ENCODE data around the gene PREP.

PREP gene

GRCh38 chr6:105259913-105260889 is 142.7 kb downstream of the PREP start:
- Histone ChIP-seq H3K36me3 (ENCODE audit: control insufficient read depth in 4 of 4, insufficient read depth in 4 of 4, low read length in 3 of 4) (no peaks in the 10 kb centered on the region), H3K27ac (ENCODE audit: insufficient read depth in 1 of 2, low read depth in 1 of 2, low read length in 2 of 2, poor library complexity in 1 of 2, severe bottlenecking in 2 of 2) (no peak overlapping the region), H3K27me3 (replicated peaks in 2 of 5; ENCODE audit: control insufficient read depth in 4 of 5, insufficient read depth in 5 of 5, low read length in 4 of 5) (no peaks in the 10 kb centered on the region), H3K4me1 (ENCODE audit: control extremely low read depth in 1 of 4, control insufficient read depth in 4 of 4, insufficient read depth in 4 of 4, low read length in 3 of 4) (no peaks in the 10 kb centered on the region), H3K9me3 (ENCODE audit: control extremely low read depth in 1 of 5, control insufficient read depth in 4 of 5, insufficient read depth in 2 of 5, low read depth in 1 of 5, low read length in 4 of 5) (no peaks in the 10 kb centered on the region), H3K4me3 (ENCODE audit: control insufficient read depth in 1 of 7, extremely low read depth in 1 of 7, insufficient read depth in 4 of 7, low read depth in 2 of 7, low read length in 6 of 7) (no peak overlapping the region)
- 95% methylated on average over 8 of the region's 13 CpGs for WGBS (ENCODE audit: insufficient coverage)
- POLR2A ChIA-PET, result no interaction called here
- CTCF ChIA-PET, result no interaction called here
- no peak for DNase-seq

GRCh38 chr6:105258816-105259215 is 144.1 kb downstream of the PREP start:
- H3K9me3 ChIP-seq (ENCODE audit: control extremely low read depth in 1 of 5, control insufficient read depth in 4 of 5, insufficient read depth in 2 of 5, low read depth in 1 of 5, low read length in 4 of 5), result no peaks in the 10 kb centered on the region
- CTCF ChIA-PET, result no interaction called here
- H3K36me3 ChIP-seq (ENCODE audit: control insufficient read depth in 4 of 4, insufficient read depth in 4 of 4, low read length in 3 of 4), result no peaks in the 10 kb centered on the region
- H3K27ac ChIP-seq (ENCODE audit: insufficient read depth in 1 of 2, low read depth in 1 of 2, low read length in 2 of 2, poor library complexity in 1 of 2, severe bottlenecking in 2 of 2), result no peak overlapping the region
- DNase-seq, result no peak
- H3K27me3 ChIP-seq (replicated peaks in 2 of 5; ENCODE audit: control insufficient read depth in 4 of 5, insufficient read depth in 5 of 5, low read length in 4 of 5), result no peaks in the 10 kb centered on the region
- H3K4me1 ChIP-seq (ENCODE audit: control extremely low read depth in 1 of 4, control insufficient read depth in 4 of 4, insufficient read depth in 4 of 4, low read length in 3 of 4), result no peaks in the 10 kb centered on the region
- no peak overlapping the region for H3K4me3 ChIP-seq (ENCODE audit: control insufficient read depth in 1 of 7, extremely low read depth in 1 of 7, insufficient read depth in 4 of 7, low read depth in 2 of 7, low read length in 6 of 7)
- POLR2A ChIA-PET, result no interaction called here
- 95% methylated on average over 4 of the region's 5 CpGs for WGBS (ENCODE audit: insufficient coverage)

GRCh38 chr6:105257340-105257739 is 145.5 kb downstream of the PREP start:
- DNase-seq, result no peak
- Histone ChIP-seq H3K27ac (ENCODE audit: insufficient read depth in 1 of 2, low read depth in 1 of 2, low read length in 2 of 2, poor library complexity in 1 of 2, severe bottlenecking in 2 of 2) (no peak overlapping the region), H3K4me3 (ENCODE audit: control insufficient read depth in 1 of 7, extremely low read depth in 1 of 7, insufficient read depth in 4 of 7, low read depth in 2 of 7, low read length in 6 of 7) (no peak overlapping the region), H3K36me3 (ENCODE audit: control insufficient read depth in 4 of 4, insufficient read depth in 4 of 4, low read length in 3 of 4) (no peaks in the 10 kb centered on the region), H3K27me3 (replicated peaks in 2 of 5; ENCODE audit: control insufficient read depth in 4 of 5, insufficient read depth in 5 of 5, low read length in 4 of 5) (no peaks in the 10 kb centered on the region), H3K4me1 (ENCODE audit: control extremely low read depth in 1 of 4, control insufficient read depth in 4 of 4, insufficient read depth in 4 of 4, low read length in 3 of 4) (no peaks in the 10 kb centered on the region), H3K9me3 (ENCODE audit: control extremely low read depth in 1 of 5, control insufficient read depth in 4 of 5, insufficient read depth in 2 of 5, low read depth in 1 of 5, low read length in 4 of 5) (no peaks in the 10 kb centered on the region)
- ChIA-PET POLR2A (no interaction called here), CTCF (interaction anchor here (0.6 kb wide), 1 partner anchor 1182 kb away, joined by 4 read pairs; no protein-coding TSS in a partner anchor)

GRCh38 chr6:105256619-105257018 is 146.3 kb downstream of the PREP start:
- no peaks in the 10 kb centered on the region for H3K36me3 ChIP-seq (ENCODE audit: control insufficient read depth in 4 of 4, insufficient read depth in 4 of 4, low read length in 3 of 4)
- no peak overlapping the region for H3K27ac ChIP-seq (ENCODE audit: insufficient read depth in 1 of 2, low read depth in 1 of 2, low read length in 2 of 2, poor library complexity in 1 of 2, severe bottlenecking in 2 of 2)
- CTCF ChIA-PET, result no interaction called here
- no peak for DNase-seq
- no peaks in the 10 kb centered on the region for H3K9me3 ChIP-seq (ENCODE audit: control extremely low read depth in 1 of 5, control insufficient read depth in 4 of 5, insufficient read depth in 2 of 5, low read depth in 1 of 5, low read length in 4 of 5)
- no peak overlapping the region for H3K4me3 ChIP-seq (ENCODE audit: control insufficient read depth in 1 of 7, extremely low read depth in 1 of 7, insufficient read depth in 4 of 7, low read depth in 2 of 7, low read length in 6 of 7)
- POLR2A ChIA-PET, result no interaction called here
- H3K4me1 ChIP-seq (ENCODE audit: control extremely low read depth in 1 of 4, control insufficient read depth in 4 of 4, insufficient read depth in 4 of 4, low read length in 3 of 4), result no peaks in the 10 kb centered on the region
- H3K27me3 ChIP-seq (replicated peaks in 2 of 5; ENCODE audit: control insufficient read depth in 4 of 5, insufficient read depth in 5 of 5, low read length in 4 of 5), result no peaks in the 10 kb centered on the region

- H3K4me1 ChIP-seq (ENCODE audit: control extremely low read depth in 1 of 4, control insufficient read depth in 4 of 4, insufficient read depth in 4 of 4, low read length in 3 of 4), result no peaks in the 10 kb centered on the region
- POLR2A ChIA-PET, result no interaction called here
- H3K27me3 ChIP-seq (replicated peaks in 2 of 5; ENCODE audit: control insufficient read depth in 4 of 5, insufficient read depth in 5 of 5, low read length in 4 of 5), result peaks cover 0 to 2% (median 0%) of the 10 kb centered on the region in 5 experiments
- WGBS (ENCODE audit: insufficient coverage), result 98% methylated on average over 5 of the region's 6 CpGs
- CTCF ChIA-PET, result no interaction called here
- no peaks in the 10 kb centered on the region for H3K36me3 ChIP-seq (ENCODE audit: control insufficient read depth in 4 of 4, insufficient read depth in 4 of 4, low read length in 3 of 4)
- no peak for DNase-seq
- H3K9me3 ChIP-seq (ENCODE audit: control extremely low read depth in 1 of 5, control insufficient read depth in 4 of 5, insufficient read depth in 2 of 5, low read depth in 1 of 5, low read length in 4 of 5), result no peaks in the 10 kb centered on the region
- H3K27ac ChIP-seq (ENCODE audit: insufficient read depth in 1 of 2, low read depth in 1 of 2, low read length in 2 of 2, poor library complexity in 1 of 2, severe bottlenecking in 2 of 2), result no peak overlapping the region
- H3K4me3 ChIP-seq (ENCODE audit: control insufficient read depth in 1 of 7, extremely low read depth in 1 of 7, insufficient read depth in 4 of 7, low read depth in 2 of 7, low read length in 6 of 7), result no peak overlapping the region
Observed at GRCh38 chr6:105253787-105254186, 149.1 kb downstream of the PREP start.

- Histone ChIP-seq H3K4me1 (ENCODE audit: control extremely low read depth in 1 of 4, control insufficient read depth in 4 of 4, insufficient read depth in 4 of 4, low read length in 3 of 4) (no peaks in the 10 kb centered on the region), H3K4me3 (ENCODE audit: control insufficient read depth in 1 of 7, extremely low read depth in 1 of 7, insufficient read depth in 4 of 7, low read depth in 2 of 7, low read length in 6 of 7) (no peak overlapping the region), H3K27ac (ENCODE audit: insufficient read depth in 1 of 2, low read depth in 1 of 2, low read length in 2 of 2, poor library complexity in 1 of 2, severe bottlenecking in 2 of 2) (no peak overlapping the region), H3K36me3 (ENCODE audit: control insufficient read depth in 4 of 4, insufficient read depth in 4 of 4, low read length in 3 of 4) (no peaks in the 10 kb centered on the region), H3K9me3 (ENCODE audit: control extremely low read depth in 1 of 5, control insufficient read depth in 4 of 5, insufficient read depth in 2 of 5, low read depth in 1 of 5, low read length in 4 of 5) (no peaks in the 10 kb centered on the region), H3K27me3 (replicated peaks in 2 of 5; ENCODE audit: control insufficient read depth in 4 of 5, insufficient read depth in 5 of 5, low read length in 4 of 5) (peaks cover 0 to 2% (median 0%) of the 10 kb centered on the region in 5 experiments)
- DNase-seq, result no peak
- WGBS (ENCODE audit: insufficient coverage), result 100% methylated on average over 2 of the region's 2 CpGs
- ChIA-PET CTCF (no interaction called here), POLR2A (no interaction called here)
Observed at GRCh38 chr6:105251689-105252088, 151.2 kb downstream of the PREP start.

GRCh38 chr6:105250533-105250932 is 152.3 kb downstream of the PREP start:
- H3K27ac ChIP-seq (ENCODE audit: insufficient read depth in 1 of 2, low read depth in 1 of 2, low read length in 2 of 2, poor library complexity in 1 of 2, severe bottlenecking in 2 of 2), result no peak overlapping the region
- ChIA-PET CTCF (no interaction called here), POLR2A (no interaction called here)
- H3K36me3 ChIP-seq (ENCODE audit: control insufficient read depth in 4 of 4, insufficient read depth in 4 of 4, low read length in 3 of 4), result no peaks in the 10 kb centered on the region
- no peaks in the 10 kb centered on the region for H3K9me3 ChIP-seq (ENCODE audit: control extremely low read depth in 1 of 5, control insufficient read depth in 4 of 5, insufficient read depth in 2 of 5, low read depth in 1 of 5, low read length in 4 of 5)
- peaks cover 0 to 2% (median 0%) of the 10 kb centered on the region in 5 experiments for H3K27me3 ChIP-seq (replicated peaks in 2 of 5; ENCODE audit: control insufficient read depth in 4 of 5, insufficient read depth in 5 of 5, low read length in 4 of 5)
- H3K4me3 ChIP-seq (ENCODE audit: control insufficient read depth in 1 of 7, extremely low read depth in 1 of 7, insufficient read depth in 4 of 7, low read depth in 2 of 7, low read length in 6 of 7), result no peak overlapping the region
- WGBS (ENCODE audit: insufficient coverage), result 87% methylated on average over 2 of the region's 2 CpGs
- no peak for DNase-seq
- H3K4me1 ChIP-seq (ENCODE audit: control extremely low read depth in 1 of 4, control insufficient read depth in 4 of 4, insufficient read depth in 4 of 4, low read length in 3 of 4), result no peaks in the 10 kb centered on the region

Measured in common myeloid progenitor, CD34-positive (primary cell).